ENCODE data around the gene ARSI. TPM values are rescaled to one million over a fixed set of nuclear protein-coding genes. Genes with fewer than 3 reads are reported as not detected.

The ARSI gene
- total RNA-seq, 2 donors from 2014 or later: 0.30 to 0.83 TPM

DNA sequence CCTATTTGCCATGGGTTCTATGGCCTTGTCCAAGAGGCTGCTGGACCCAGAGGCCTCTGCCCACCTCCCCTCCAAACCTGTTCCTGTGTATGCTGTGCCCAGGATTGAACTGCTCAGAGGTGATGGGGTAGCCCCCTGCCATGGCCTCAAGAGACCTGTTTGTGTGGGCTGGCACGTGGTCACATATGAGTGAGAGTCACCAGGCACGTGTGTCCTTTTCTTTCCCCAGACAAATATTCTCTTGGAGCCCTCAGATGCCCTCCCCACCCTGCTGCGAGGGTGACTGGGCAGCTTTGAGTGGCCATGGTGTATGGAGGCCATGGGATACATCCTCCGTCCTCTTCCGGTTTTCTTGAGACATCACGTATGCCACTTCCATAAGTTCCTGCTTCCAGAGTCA lies 43.9 kb upstream of the ARSI start:
- DNase-seq (ENCODE audit: low spot score): no peak
- Histone ChIP-seq H3K4me1 (peaks cover 0 to 6% of the 10 kb centered on the region in 2 donors), H3K9me3 (no peaks in the 10 kb centered on the region), H3K36me3 (no peaks in the 10 kb centered on the region), H3K27ac (no peak overlapping the region), H3K4me3 (no peak overlapping the region), H3K27me3 (no peaks in the 10 kb centered on the region)
- no peak for TF ChIP-seq CTCF (IDR thresholded peaks at IDR 0.05)

DNA sequence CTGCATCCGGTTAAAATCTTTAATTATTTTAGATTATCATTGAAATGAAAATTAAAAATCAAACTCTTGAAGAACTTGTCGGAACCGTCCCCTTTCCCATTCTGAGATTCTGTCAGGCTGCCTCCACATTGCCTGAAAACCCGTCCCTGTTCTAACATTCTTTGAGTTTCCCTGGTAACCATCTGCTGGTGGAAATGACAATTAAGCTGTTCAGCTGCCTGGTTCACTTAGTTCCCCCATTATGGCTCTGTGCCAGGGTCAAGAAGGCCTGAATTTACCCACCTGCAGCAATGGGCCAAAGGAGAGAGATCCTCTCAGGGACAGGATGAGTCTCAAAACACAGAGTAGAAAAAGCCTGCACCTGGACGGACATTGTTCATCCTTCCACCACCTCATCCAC lies 43.0 kb upstream of the ARSI start:
- DNase-seq (ENCODE audit: low spot score): no peak
- H3K9me3 ChIP-seq: no peaks in the 10 kb centered on the region
- no peaks in the 10 kb centered on the region for H3K36me3 ChIP-seq
- peaks cover 0 to 4% of the 10 kb centered on the region in 2 donors for H3K4me1 ChIP-seq
- no peaks in the 10 kb centered on the region for H3K27me3 ChIP-seq
- no peak for TF ChIP-seq CTCF (IDR thresholded peaks at IDR 0.05)
- no peak overlapping the region for H3K4me3 ChIP-seq
- no peak overlapping the region for H3K27ac ChIP-seq

DNA sequence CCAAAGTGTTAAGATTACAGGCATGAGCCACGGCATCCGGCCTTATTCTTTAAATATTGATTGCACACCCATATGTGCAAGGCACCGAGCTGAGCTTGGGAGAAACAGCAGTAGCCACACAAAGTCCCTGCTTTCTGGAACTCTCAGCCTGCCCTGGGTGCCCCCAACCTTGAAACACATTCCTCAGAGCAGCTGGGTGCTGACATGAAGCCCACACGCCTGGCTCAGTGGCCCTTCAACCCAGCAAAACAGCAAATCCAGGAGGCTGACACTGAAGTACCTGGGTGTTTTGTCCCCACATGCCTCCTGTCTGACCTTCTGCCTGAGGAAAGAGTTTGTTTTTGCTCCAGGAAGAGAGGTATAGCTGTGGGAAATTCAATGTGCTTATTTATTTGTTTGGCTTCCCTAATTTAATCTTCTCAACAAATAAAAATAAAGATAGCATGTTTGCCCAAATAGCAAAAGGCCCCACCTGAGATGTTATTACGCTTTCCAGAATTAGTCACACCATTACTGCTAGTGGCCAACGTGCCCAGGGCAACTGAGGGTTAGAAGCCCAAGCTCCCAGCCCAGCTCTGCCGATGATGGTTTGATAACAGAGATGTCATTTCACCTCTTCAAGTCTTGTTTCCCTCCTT lies 41.4 kb upstream of the ARSI start:
- H3K4me1 ChIP-seq: no peaks in the 10 kb centered on the region
- no peaks in the 10 kb centered on the region for H3K36me3 ChIP-seq
- DNase-seq (ENCODE audit: low spot score): no peak
- H3K27ac ChIP-seq: no peak overlapping the region
- H3K9me3 ChIP-seq: no peaks in the 10 kb centered on the region
- H3K4me3 ChIP-seq: no peak overlapping the region
- no peak for TF ChIP-seq CTCF (IDR thresholded peaks at IDR 0.05)
- H3K27me3 ChIP-seq: no peaks in the 10 kb centered on the region

GRCh38 chr5:150342583-150342982 lies 39.9 kb upstream of the ARSI start:
- no peaks in the 10 kb centered on the region for H3K27me3 ChIP-seq
- no peak overlapping the region for H3K27ac ChIP-seq
- H3K4me1 ChIP-seq: no peaks in the 10 kb centered on the region
- no peak overlapping the region for H3K4me3 ChIP-seq
- no peaks in the 10 kb centered on the region for H3K36me3 ChIP-seq
- TF ChIP-seq CTCF (IDR thresholded peaks at IDR 0.05): no peak
- no peak for DNase-seq (ENCODE audit: low spot score)
- no peaks in the 10 kb centered on the region for H3K9me3 ChIP-seq

DNA sequence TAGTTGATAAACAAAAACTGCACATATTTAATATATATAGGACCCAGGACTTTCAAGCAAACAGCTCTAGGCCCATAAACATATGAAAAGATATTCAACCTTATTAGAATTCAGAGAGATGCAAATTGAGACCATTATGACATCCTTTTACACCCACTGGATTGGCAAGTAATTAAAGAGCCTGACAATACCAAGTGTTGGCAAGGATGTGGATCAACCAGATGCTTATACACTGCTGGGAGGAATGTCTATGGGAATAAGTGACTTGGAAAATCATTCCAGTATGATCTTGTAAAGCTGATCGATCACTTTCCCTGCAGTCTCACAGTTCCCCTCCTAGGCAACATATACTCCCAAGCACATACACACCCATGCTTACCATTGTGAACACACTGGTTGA lies 39.3 kb upstream of the ARSI start:
- DNase-seq (ENCODE audit: low spot score): no peak
- Histone ChIP-seq H3K27me3 (no peaks in the 10 kb centered on the region), H3K36me3 (no peaks in the 10 kb centered on the region), H3K4me3 (no peak overlapping the region), H3K27ac (no peak overlapping the region), H3K4me1 (no peaks in the 10 kb centered on the region), H3K9me3 (no peaks in the 10 kb centered on the region)
- TF ChIP-seq CTCF (IDR thresholded peaks at IDR 0.05): no peak

DNA sequence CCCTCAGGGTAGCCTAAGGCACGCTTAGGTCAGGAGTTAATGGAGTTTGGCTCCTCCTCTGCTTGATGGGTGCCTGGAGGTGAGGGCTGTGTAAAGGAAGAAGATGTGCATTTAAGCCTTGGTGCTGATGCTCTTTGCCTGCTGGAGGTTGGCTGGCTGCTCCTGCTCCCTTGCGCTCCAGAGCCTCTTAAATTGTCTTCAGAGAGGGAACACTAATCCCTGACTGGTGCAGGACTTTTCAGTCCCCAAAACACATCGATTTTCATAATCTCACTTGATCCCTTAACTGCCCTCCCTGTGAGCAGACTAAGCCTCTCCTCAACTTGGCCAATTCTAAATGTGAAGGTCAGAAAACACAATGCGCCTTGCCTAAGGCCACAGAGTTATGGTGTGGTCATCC lies 38.6 kb upstream of the ARSI start:
- H3K9me3 ChIP-seq: no peaks in the 10 kb centered on the region
- DNase-seq (ENCODE audit: low spot score): no peak

More for the DNA sequence above, 38.6 kb upstream of the ARSI start:
- no peak for TF ChIP-seq CTCF (IDR thresholded peaks at IDR 0.05)
- Histone ChIP-seq H3K27me3 (no peaks in the 10 kb centered on the region), H3K27ac (no peak overlapping the region), H3K36me3 (no peaks in the 10 kb centered on the region), H3K4me3 (no peak overlapping the region), H3K4me1 (no peaks in the 10 kb centered on the region)

Data from right atrium auricular region (tissue), 2 donors.